Amniotic epithelial cell (primary cell): ENCODE results near the gene ARL17B.
"Not testable (repeated sequence)": the region's sequence is repeated elsewhere in the genome, so short reads cannot be mapped to it uniquely, and the experiment has no call there.

Source experiments
- DNase-seq: peaks from one replicate; pipeline ENCODE4 v3.0.0-alpha.2; 2010; ENCODE audit warnings: low read depth

Gene ARL17B

GRCh38 chr17:46249153-46249552 lies 112.4 kb downstream of the ARL17B start:
- not testable (repeated sequence) for DNase-seq

- DNase-seq = not testable (repeated sequence)
These were observed 116.4 kb downstream of the ARL17B start for GRCh38 chr17:46244949-46245768.

- not testable (repeated sequence) for DNase-seq
These were observed 117.1 kb downstream of the ARL17B start for GRCh38 chr17:46244339-46244913.

- DNase-seq = not testable (repeated sequence)
These were observed 117.6 kb downstream of the ARL17B start for GRCh38 chr17:46243928-46244327.

- DNase-seq = not testable (repeated sequence)
These were observed 118.1 kb downstream of the ARL17B start for GRCh38 chr17:46243505-46243904.

GRCh38 chr17:46231359-46231758 lies 130.2 kb downstream of the ARL17B start:
- DNase-seq = not testable (repeated sequence)

- DNase-seq = peak; percentile 78
These were observed 136.2 kb downstream of the ARL17B start for GRCh38 chr17:46225274-46225794.

- not testable (repeated sequence) for DNase-seq
These were observed 136.7 kb downstream of the ARL17B start for GRCh38 chr17:46224864-46225263.
